Fibroblast of mammary gland (primary cell): ENCODE results near the gene LEKR1.

Experiments
- DNase-seq: peaks from one replicate; pipeline ENCODE4 v3.0.0-alpha.2; 2010; ENCODE audit warnings: low read depth
- H3K4me3 ChIP-seq: 2 replicates; pipeline ENCODE4 v1.5.1; 2011; ENCODE audit warnings: low read depth, mild to moderate bottlenecking, low read length, moderate library complexity; ENCODE audit not compliant: control insufficient read depth
- CTCF ChIP-seq: conservative IDR thresholded peaks from 2 replicates; pipeline ENCODE4 v1.5.1; 2011; ENCODE audit warnings: low read depth, low read length, inconsistent platforms; ENCODE audit not compliant: control insufficient read depth, insufficient read depth

LEKR1 gene

GRCh38 chr3:156836701-156837100 is 10.5 kb downstream of the LEKR1 start:
- no peak for TF ChIP-seq CTCF
- DNase-seq: no peak
- H3K4me3 ChIP-seq: no peak overlapping the region

GRCh38 chr3:156837115-156837514 is 11.0 kb downstream of the LEKR1 start:
- H3K4me3 ChIP-seq: no peak overlapping the region
- peak; percentile 75 for DNase-seq
- no peak for TF ChIP-seq CTCF

- no peak for DNase-seq
These were observed 11.9 kb downstream of the LEKR1 start for GRCh38 chr3:156838035-156838434.

DNA sequence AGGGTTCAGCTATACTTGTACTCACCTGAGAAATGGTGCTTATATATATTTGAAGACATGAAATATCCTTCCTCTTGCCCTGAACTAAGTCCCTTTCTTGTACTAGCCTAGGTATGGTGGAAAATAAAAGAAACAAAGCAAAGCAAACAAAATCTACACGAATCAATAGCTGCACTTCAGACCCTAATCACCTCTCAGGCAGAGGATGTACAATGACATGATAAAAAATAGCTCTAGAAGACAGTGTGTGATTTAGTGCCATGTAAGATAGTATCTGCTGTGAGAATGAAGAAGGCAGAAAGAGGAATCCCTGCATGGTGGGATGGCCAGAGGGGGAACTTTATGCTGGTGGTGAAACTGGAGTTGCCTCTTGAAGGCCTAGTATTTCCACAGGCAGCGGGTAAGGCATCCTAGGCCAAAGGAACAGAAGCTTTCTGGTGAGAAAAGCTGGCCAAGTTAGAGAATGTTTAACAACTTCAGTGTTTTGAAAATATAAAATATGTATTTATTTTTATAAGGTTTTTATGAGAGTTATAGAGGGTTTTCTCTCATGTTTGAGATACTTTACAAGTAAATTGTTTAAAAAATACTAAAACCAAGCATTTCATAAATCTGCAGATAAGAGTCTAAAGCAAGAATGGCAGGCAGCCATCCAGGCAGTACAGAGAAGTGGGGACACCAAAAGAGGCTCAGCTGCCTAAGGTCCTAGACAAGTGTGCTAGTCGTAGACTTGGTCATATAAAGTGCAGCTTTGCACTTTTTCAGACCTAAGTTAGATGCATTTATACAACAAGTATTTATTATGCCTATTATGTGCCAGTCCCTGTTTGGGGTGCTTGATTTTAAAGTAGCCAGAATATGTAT is 14.9 kb downstream of the LEKR1 start:
- no peak overlapping the region for H3K4me3 ChIP-seq
- no peak for DNase-seq
- no peak for TF ChIP-seq CTCF

More at GRCh38 chr3:156838035-156838434, 11.9 kb downstream of the LEKR1 start:
- no peak for TF ChIP-seq CTCF
- no peak overlapping the region for H3K4me3 ChIP-seq

DNA sequence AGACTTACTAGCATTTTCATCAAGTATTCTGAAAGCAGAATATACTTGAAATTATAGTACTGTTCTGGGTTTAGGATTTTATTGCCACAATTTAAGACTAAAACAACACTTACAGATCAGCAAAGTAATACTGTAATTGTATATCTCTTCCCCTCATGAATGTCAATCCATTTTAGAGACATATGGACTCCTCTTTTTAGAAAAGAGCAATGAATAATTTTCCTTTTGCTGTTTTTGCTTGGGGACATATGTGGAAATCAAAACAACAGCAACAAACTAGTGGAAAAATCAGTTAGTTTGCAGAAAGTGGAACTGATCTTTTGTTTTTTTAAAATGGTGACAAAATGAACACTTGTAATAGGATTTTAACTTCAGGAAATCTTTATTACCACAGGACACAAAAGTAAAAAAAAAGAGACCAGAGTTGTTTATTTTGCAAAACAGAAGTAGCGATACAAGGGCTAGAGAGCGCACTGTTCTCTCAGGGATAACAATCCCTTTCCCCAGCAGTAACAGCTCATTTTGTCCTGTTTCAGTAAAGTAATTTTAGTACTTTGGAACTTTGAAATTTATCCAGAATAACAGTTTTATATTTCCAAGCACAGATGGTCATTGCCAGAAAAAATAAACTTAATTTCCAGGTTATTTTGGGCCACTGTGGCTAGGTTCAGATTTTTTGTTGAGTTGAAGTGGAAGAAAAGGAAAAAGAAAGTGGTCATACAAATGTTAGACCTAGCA is 17.1 kb downstream of the LEKR1 start:
- DNase-seq: no peak
- TF ChIP-seq CTCF: no peak

DNA sequence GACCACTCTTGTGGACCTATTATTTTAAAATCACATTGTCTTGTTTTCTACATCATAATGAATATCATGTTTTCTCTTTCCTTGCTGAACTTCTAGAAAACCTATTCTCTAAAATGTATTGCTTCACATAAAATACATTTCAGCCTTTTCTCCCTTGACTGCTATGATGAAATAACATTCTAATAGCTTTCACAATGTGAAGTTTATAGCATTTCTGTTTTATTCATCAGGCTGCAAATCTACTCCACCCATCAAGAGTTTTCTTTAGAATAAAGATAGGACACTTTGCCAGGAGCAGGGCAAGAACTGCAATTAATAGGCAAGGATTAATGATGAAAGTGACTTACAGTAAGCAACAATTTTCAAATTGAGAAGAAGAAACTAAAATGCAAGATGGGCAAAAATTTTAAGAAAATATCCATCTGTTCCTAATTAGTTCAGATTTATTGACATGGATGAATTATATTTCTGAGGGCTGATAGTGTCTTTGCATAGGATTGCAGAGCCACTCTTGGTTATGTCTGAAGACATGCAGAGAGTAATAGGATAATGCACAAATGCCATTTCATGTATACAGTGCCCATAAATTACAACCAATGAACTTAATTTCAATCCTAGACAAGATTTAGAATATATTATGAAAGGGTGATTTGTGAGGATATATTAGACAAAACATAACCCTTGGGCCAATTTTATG is 21.7 kb downstream of the LEKR1 start:
- TF ChIP-seq CTCF: no peak
- DNase-seq: peak; percentile 20

More for the DNA sequence above, 17.1 kb downstream of the LEKR1 start:
- H3K4me3 ChIP-seq: no peak overlapping the region

More for the DNA sequence above, 21.7 kb downstream of the LEKR1 start:
- H3K4me3 ChIP-seq: no peak overlapping the region
